Activated CD8-positive, alpha-beta T cell treated with anti-CD3 and anti-CD28 coated beads for 36 hours (primary cell): Measurements from ENCODE around the gene ZNF383. TPM values are rescaled to one million over a fixed set of nuclear protein-coding genes. Genes with fewer than 3 reads are reported as not detected.
A peak's percentile ranks its signal among the peaks of the same experiment; 100 is the strongest.
"Not testable (repeated sequence)": the region's sequence is repeated elsewhere in the genome, so short reads cannot be mapped to it uniquely, and the experiment has no call there.

Source experiments
- ATAC-seq: fragments of 200-7000 bp; cut with Tn5 transposase; one replicate; pipeline ENCODE4 v1.10.0; 2021; ENCODE audit warnings: mild to moderate bottlenecking, moderate library complexity
- CTCF ChIA-PET: fragments of 350-600 bp; sonication (Branson Sonifier 250); formaldehyde crosslinking; loops from one replicate; lab custom pipeline; 2021; ENCODE audit warnings: antibody characterized with exemption; lab: Charles Lee
- POLR2A ChIA-PET: fragments of 350-600 bp; sonication (Branson Sonifier 250); formaldehyde crosslinking; loops from one replicate; lab custom pipeline; 2021; ENCODE audit warnings: antibody characterized with exemption; lab: Charles Lee
- DNase-seq: peaks from one replicate; pipeline ENCODE4 v3.0.0-alpha.2; 2020
- H3K27ac Mint-ChIP-seq: one replicate; pipeline ENCODE4 v1.8.0; 2021; ENCODE audit warnings: mild to moderate bottlenecking, mixed read lengths
- H3K27me3 Mint-ChIP-seq: one replicate; pipeline ENCODE4 v1.8.0; 2021; ENCODE audit warnings: mixed read lengths
- H3K36me3 Mint-ChIP-seq: one replicate; pipeline ENCODE4 v1.8.0; 2021; ENCODE audit warnings: low read depth, mixed read lengths
- H3K4me1 Mint-ChIP-seq: one replicate; pipeline ENCODE4 v1.8.0; 2021; ENCODE audit warnings: low read depth, mixed read lengths
- H3K4me3 Mint-ChIP-seq: one replicate; pipeline ENCODE4 v1.8.0; 2021; ENCODE audit warnings: mild to moderate bottlenecking, moderate library complexity, mixed read lengths
- H3K9me3 Mint-ChIP-seq: one replicate; pipeline ENCODE4 v1.8.0; 2021; ENCODE audit warnings: mixed read lengths
- intact Hi-C: fragments of 100-400 bp; cut with micrococcal nuclease; formaldehyde crosslinking; loops from one replicate; pipeline ENCODE4 v1.10.0; 2022
- total RNA-seq, 2 experiments: library from RNA; stranded (reverse); gene quantifications; one replicate each; pipeline ENCODE4 v1.2.3, GENCODE V29; 2021
- TF ChIP-seq, protein P1 (sequence below): fragments of 200-600 bp; IDR thresholded peaks from one replicate; pipeline ENCODE4 v1.8.0; 2022; ENCODE audit warnings: antibody characterized with exemption, mild to moderate bottlenecking

ZNF383 gene
- total RNA-seq: 1 to 10 TPM; 8.4 to 9.1 TPM

DNA sequence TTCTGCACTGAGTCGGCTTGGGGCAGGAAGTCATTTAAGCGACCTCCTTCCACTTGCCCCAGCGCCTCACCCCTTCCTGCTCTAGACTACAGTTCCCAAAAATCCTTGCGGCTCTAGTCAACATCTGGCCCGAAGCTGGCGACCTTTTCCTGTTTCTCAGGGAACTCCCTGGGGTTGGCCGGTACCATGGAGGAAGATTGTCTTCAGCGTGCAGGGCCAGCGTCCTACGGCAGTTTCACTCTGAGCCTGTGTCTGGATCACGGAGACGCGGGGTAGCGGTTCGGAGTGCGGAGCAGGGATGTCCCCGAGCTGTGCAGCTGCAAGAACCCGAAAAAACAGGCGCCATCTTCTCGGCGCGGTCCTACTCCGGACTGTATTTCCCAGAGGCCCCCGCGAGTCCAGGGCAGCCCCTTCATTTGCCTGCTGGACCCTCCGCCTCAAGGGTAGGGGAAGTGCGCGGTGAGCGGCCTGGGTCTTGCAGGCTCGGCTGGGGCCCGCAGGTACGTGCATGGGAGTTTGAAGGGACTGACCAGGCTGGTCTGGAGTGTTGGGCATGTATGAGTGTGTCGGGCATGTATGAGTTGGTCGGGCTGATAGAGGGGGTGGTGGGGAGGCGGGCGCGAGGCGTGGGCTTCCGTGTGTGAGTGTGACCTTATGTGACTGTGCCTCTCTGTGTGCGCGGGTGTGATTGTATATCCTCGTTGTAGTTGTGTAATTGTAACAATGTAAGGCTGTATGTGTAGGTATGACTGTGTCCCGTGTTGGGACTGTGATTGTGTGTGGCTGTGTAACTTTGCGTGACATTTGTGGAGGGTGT is at the start of gene ZNF383:
Gene ZNF383, plus strand, starts transcription at position 440 of the 817 bp plus-strand sequence. CDS start 12,240 bp downstream, outside the sequence.
- intact Hi-C loops: no loop called here
- ATAC-seq (peak; percentile 90), DNase-seq (peak; percentile 90)
- H3K4me1 Mint-ChIP-seq: peaks cover 25% of the 10 kb centered on the region
- POLR2A ChIA-PET: interaction anchor here (0.9 to 1.6 kb wide), 3 partner anchors 9 to 689 kb away, joined by 3 to 5 read pairs (median 4); partner anchors contain the start of genes ZNF260 and ZNF420
- H3K36me3 Mint-ChIP-seq: peaks cover 45% of the 10 kb centered on the region
- H3K27me3 Mint-ChIP-seq: no peaks in the 10 kb centered on the region
- TF ChIP-seq, protein P1, sequence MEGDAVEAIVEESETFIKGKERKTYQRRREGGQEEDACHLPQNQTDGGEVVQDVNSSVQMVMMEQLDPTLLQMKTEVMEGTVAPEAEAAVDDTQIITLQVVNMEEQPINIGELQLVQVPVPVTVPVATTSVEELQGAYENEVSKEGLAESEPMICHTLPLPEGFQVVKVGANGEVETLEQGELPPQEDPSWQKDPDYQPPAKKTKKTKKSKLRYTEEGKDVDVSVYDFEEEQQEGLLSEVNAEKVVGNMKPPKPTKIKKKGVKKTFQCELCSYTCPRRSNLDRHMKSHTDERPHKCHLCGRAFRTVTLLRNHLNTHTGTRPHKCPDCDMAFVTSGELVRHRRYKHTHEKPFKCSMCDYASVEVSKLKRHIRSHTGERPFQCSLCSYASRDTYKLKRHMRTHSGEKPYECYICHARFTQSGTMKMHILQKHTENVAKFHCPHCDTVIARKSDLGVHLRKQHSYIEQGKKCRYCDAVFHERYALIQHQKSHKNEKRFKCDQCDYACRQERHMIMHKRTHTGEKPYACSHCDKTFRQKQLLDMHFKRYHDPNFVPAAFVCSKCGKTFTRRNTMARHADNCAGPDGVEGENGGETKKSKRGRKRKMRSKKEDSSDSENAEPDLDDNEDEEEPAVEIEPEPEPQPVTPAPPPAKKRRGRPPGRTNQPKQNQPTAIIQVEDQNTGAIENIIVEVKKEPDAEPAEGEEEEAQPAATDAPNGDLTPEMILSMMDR: no peak
- CTCF ChIA-PET: interaction anchor here (1.1 kb wide), 1 partner anchor 10 kb away, joined by 4 read pairs; no protein-coding TSS in a partner anchor
- peak within 1 kb of the TSS; percentile 95 for H3K4me3 Mint-ChIP-seq
- H3K27ac Mint-ChIP-seq: peak within 1 kb of the TSS; percentile 99
- peaks cover 6% of the 10 kb centered on the region for H3K9me3 Mint-ChIP-seq

DNA sequence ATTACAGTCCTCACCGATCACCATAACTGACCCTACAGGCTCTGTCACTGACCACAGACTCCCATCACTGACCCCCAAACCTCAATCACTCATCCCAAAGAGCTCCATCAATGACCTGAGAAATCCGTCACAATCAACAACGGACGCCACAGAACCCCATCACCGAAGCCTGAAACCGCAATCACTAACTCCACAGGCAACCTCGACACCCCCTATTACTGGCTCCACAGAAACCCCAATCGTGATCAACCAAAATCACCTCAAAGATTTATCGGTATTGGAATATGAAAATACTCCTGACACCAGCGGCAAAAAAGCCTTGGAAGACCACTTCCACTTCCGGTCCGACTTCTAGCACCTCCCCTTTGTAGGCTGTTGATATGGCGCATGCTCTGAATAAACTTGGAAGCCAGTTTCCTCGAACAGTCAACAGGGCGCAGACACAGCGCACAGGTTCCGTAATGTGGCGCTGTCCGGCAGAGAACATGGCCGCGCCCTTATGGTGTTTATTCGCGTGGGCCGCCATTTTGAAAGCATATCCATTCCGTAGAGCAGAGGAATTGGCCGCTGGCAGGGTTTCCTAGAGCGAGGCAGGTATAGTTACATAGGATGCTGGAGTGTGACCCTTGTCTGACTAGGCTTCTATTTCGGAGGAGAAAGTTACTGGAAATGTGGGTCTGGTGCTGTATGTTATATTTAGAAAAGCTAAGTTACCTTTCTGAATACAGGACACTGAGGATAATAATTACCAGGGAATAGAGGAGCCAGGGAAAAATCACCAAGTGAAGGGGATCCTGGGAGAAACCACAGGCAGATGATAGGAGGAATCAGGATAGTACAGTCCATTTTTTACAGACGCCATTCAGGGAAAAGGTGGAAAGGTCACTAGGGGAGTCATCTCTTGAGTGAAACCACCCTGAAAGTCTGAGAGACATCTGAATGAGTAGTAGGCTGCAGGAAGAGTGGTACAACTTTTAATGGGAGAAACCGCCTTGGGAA is 45.3 kb upstream of the ZNF383 start, which contains the start of gene ZNF585A:
Gene ZNF585A, minus strand, starts transcription at position 328 of the 999 bp plus-strand sequence. CDS start 2,785 bp downstream, outside the sequence.
- H3K27ac Mint-ChIP-seq: no peak within 1 kb of the TSS
- ATAC-seq: peak; percentile 100
- no peaks in the 10 kb centered on the region for H3K4me1 Mint-ChIP-seq
- intact Hi-C loops: loop anchor here (2.0 kb wide), 1 partner anchor 38 kb away; the partner anchor contains the start of gene ZNF585B
- H3K9me3 Mint-ChIP-seq: peaks cover 25% of the 10 kb centered on the region
- no peaks in the 10 kb centered on the region for H3K27me3 Mint-ChIP-seq
- peaks cover 31% of the 10 kb centered on the region for H3K36me3 Mint-ChIP-seq
- no peak within 1 kb of the TSS for H3K4me3 Mint-ChIP-seq
- POLR2A ChIA-PET: no interaction called here
- TF ChIP-seq, protein P1: no peak
- peak; percentile 93 for DNase-seq
- CTCF ChIA-PET: interaction anchor here (1.4 kb wide), 1 partner anchor 37 kb away, joined by 3 read pairs; no protein-coding TSS in a partner anchor

DNA sequence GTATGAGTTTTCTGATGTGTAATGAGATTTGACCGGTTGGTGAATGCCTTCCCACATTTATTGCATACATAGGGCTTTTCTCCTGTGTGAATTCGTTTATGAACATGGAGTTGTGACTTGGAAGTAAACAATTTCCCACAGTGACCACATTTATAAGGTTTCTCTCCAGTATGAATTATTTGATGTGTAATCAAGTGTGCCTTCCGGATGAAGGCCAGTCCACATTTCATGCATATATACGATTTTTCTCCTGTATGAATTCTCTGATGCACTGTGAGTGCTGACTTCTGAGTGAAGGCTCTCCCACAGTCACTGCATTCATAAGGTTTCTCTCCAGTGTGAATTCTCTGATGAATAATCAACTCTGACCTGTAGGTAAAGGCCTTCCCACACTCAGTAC is 31.9 kb upstream of the ZNF383 start:
- ATAC-seq, H3K27ac Mint-ChIP-seq, DNase-seq, H3K4me1 Mint-ChIP-seq, H3K4me3 Mint-ChIP-seq, H3K27me3 Mint-ChIP-seq, POLR2A ChIA-PET, intact Hi-C loops, CTCF ChIA-PET: not testable (repeated sequence)
- H3K9me3 Mint-ChIP-seq: peaks cover 66% of the 10 kb centered on the region
- H3K36me3 Mint-ChIP-seq: peaks cover 75% of the 10 kb centered on the region

DNA sequence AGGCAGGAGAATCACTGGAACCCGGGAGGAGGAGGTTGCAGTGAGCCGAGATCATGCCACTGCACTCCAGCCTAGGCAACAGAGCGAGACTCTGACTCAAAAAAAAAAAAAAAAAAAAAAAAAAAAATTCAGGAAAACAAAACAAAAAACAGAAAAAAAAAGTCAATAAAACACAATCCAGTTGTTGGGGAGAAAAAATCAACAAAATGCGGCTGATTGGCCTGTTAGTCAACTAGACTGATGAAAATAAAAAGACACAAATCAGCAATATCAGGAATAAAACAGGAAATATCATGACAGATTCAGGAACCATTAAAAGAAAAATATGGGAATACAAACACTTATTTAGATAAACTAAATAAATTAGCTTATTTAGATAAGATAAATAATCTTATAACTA is 22.8 kb upstream of the ZNF383 start:
- CTCF ChIA-PET, H3K4me3 Mint-ChIP-seq, ATAC-seq, H3K4me1 Mint-ChIP-seq, H3K27ac Mint-ChIP-seq, H3K27me3 Mint-ChIP-seq, intact Hi-C loops, DNase-seq: not testable (repeated sequence)
- POLR2A ChIA-PET: interaction anchor here (1.0 kb wide), 1 partner anchor 15 kb away, joined by 3 read pairs; the partner anchor contains the start of gene ZNF585B
- Mint-ChIP-seq H3K9me3 (peaks cover 36% of the 10 kb centered on the region), H3K36me3 (peaks cover 80% of the 10 kb centered on the region)

DNA sequence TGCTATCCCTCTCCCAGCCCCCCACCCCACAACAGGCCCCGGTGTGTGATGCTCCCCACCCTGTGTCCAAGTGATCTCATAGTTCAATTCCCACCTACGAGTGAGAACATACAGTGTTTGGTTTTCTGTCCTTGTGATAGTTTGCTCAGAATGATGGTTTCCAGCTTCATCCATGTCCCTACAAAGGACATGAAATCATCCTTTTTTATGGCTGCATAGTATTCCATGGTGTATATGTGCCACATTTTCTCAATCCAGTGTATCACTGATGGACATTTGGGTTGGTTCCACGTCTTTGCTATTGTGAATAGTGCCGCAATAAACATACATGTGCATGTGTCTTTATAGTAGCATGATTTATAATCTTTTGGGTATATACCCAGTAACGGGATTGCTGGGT is 20.9 kb upstream of the ZNF383 start:
- H3K9me3 Mint-ChIP-seq: peaks cover 31% of the 10 kb centered on the region
- DNase-seq, H3K4me3 Mint-ChIP-seq, H3K27me3 Mint-ChIP-seq, ATAC-seq, H3K4me1 Mint-ChIP-seq, H3K27ac Mint-ChIP-seq, POLR2A ChIA-PET, CTCF ChIA-PET, intact Hi-C loops: not testable (repeated sequence)
- H3K36me3 Mint-ChIP-seq: peaks cover 76% of the 10 kb centered on the region

DNA sequence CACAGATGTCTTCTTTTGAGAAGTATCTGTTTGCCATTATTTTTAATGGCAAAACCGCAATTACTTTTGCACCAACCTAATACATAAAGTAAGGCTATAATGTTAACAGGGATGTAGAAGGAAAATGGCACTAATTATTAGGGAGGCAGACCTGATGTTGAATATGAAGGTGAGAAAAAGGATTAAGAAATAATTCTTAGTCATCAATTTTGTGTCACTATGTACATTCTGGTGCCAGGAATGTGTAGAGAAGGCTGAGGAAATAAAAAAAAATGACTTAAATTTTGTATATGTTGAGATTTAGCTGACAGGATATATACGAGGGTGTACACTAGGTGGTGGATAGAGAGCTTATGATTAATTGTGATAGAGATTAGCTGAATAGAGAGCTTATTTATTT is 20.2 kb upstream of the ZNF383 start:
- intact Hi-C loops: no loop called here
- ATAC-seq (no peak), DNase-seq (no peak)
- Mint-ChIP-seq H3K36me3 (peaks cover 78% of the 10 kb centered on the region), H3K27ac (no peak overlapping the region), H3K4me1 (no peaks in the 10 kb centered on the region), H3K27me3 (no peaks in the 10 kb centered on the region), H3K9me3 (peaks cover 30% of the 10 kb centered on the region), H3K4me3 (no peak overlapping the region)
- TF ChIP-seq, protein P1: no peak
- ChIA-PET POLR2A (no interaction called here), CTCF (no interaction called here)
